ENCODE results near the gene ASB7.

DNA sequence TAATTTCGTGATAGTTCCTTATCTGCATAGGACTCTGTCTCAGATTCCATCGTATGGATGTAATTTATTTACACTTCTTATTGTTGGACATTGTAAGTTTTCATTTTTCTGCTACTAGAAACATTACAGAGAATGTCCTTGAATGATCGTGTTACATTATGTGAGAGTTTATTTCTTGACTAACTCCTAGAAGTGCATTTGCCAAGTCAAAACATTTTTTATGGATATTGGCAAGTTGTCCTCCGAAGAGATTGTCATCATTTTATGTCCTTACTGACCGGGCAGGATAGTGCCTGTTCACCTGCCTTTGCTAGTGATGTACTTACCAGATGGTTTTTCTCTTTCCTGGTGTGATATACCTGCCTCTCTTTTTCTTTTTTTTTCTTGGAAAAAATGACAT, 13.4 kb downstream of the ASB7 start:
- TF ChIP-seq EZH2 (IDR thresholded peaks at IDR 0.05; ENCODE audit: insufficient read depth, poor library complexity, severe bottlenecking) (no peak), EZH2phosphoT487 (IDR thresholded peaks at IDR 0.05; ENCODE audit: insufficient read depth, low read depth) (no peak)
